Activated naive CD4-positive, alpha-beta T cell treated with anti-CD3 and anti-CD28 coated beads, Interleukin-2, amount 50 U/mL, for 24 hours (primary cell): ENCODE results near the gene DUSP28.

Experiments
- H3K27ac Mint-ChIP-seq: one replicate; pipeline ENCODE4 v1.8.0; 2021; ENCODE audit warnings: mild to moderate bottlenecking, mixed read lengths
- H3K27me3 Mint-ChIP-seq: one replicate; pipeline ENCODE4 v1.8.0; 2021; ENCODE audit warnings: mixed read lengths
- H3K36me3 Mint-ChIP-seq: one replicate; pipeline ENCODE4 v1.8.0; 2021; ENCODE audit warnings: mixed read lengths
- H3K4me1 Mint-ChIP-seq: one replicate; pipeline ENCODE4 v1.8.0; 2021; ENCODE audit warnings: mixed read lengths
- H3K4me3 Mint-ChIP-seq: one replicate; pipeline ENCODE4 v1.8.0; 2021; ENCODE audit warnings: mild to moderate bottlenecking, mixed read lengths
- H3K9me3 Mint-ChIP-seq: one replicate; pipeline ENCODE4 v1.8.0; 2021; ENCODE audit warnings: mixed read lengths

Gene DUSP28

DNA sequence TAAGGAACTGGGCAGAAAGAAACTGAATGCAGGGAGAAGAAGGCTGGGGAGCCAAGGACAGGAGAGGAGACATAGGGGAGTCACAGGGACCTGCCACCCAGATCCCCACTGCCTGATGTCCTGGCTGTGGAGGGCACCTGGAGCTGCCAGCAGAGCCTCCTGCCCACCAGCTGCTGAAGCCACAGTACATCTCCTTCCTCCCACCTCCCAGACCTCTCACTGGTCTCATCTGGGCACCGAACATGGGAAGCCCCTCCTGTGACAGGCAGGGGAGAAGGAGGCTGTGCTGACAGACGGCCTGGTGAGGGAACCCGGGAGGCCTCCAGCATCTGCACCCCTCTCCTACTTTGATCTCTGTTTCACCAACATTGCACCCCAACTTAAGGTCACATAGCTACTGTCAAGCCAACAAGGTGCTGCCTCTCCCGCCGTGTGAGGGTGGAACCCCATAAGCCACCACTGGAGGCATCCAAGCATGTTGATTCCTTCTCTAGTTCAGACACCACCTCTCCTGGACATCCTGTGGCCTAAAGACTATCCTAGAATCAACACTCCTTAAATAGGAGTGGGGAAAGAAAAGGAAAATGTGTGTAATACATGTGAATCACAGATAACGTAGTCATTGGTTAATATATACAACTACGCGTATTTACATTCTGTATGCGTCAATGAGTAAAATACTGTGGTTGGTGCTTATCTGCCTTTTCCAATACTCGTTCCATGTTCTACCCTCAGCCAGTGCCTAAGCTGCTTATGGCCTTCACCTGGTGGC, 4.6 kb downstream of the DUSP28 start:
- Mint-ChIP-seq H3K27me3 (no peaks in the 10 kb centered on the region), H3K4me1 (peaks cover 63% of the 10 kb centered on the region), H3K4me3 (peak overlapping the region; percentile 91), H3K9me3 (no peaks in the 10 kb centered on the region), H3K36me3 (peaks cover 5% of the 10 kb centered on the region), H3K27ac (peak overlapping the region; percentile 97)

DNA sequence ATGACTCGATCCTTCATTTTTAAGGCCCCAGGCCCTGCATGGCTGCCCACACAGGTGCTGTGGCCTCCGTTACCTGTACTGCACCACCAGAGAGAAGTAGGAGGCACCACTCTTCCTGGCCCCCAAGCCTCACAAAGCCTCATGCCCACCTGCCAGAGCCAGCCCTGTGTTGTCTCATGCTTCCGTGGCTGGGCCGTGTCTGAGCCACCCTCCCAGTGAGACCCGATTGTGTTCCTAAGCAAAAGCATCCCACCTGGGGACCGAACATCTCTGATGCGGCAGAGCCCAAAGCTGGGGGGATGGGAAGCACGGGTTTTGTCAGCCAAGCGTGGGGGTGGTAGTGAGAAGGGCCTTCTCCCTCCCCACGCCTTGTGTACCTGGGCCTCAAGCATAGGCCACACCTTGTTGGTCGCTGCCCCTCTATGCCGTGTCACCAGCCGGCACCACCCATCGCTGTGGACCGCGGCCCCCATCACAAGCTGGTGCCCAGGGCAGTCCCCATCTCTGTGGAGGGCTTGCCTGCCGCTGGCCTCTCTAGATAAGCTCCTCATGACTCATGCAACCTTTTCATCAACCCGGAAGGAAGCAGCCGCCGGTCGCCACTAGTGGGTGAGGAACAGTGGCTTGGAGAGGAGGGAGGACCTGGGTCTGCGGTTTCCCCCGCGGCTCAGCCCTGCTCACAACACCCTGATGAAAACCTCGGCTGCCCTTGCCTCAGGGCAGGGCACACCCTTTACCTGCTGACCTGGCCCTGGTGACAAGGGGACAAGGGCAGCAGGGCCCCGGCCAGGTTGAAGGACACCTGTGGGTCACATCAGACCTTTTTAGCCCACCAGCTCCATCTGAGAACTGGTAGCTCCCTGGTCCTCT, 5.4 kb downstream of the DUSP28 start:
- Mint-ChIP-seq H3K27ac (peak overlapping the region; percentile 97), H3K4me3 (peak overlapping the region; percentile 91), H3K36me3 (peaks cover 5% of the 10 kb centered on the region), H3K4me1 (peaks cover 70% of the 10 kb centered on the region), H3K27me3 (no peaks in the 10 kb centered on the region), H3K9me3 (no peaks in the 10 kb centered on the region)

DNA sequence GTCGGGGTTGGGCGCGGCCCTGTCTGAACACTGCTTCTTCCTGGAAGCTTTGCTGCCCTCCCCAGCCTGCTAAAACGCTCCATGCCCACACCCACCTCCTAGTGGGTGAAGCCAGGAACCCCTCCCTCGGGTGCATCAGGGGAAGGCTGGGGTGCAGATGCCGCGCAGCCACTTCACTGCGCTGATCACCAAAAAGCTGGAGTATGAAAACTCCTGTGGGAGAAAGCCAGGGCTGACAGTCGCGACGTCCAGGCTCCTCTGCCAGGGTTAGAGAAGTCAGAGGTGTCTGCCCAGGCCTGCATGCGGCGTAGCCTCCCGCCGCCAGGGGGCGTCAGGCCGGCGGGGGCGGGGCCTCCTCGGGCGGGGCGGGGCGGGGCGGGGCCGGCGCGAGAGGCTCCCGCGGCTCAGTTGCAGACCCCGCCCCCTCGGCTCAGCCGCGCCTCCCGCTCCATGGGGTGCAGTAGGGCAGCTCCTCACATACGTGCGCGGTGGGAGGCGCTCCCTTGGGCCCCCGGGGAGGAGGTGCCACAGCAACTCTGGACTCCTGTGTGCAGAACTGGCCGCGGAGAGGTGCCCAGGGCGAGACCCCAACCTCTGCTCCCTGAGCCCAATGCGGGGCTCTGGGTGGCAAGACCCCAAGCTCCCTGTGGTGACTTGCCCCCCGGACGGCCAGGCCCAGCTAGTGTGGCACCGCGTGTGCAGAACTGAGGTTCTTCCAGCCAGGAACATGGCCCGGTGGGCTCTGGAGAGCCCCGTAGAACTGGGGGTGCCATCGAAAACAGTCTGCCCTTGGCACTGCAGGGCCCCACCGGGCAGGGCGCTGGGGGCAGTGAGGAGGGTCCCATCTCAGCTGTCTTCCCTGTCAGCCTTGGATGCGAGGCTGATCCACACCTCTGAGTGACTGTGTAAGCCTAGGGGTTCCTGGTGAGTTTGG, 6.3 kb downstream of the DUSP28 start:
- Mint-ChIP-seq H3K4me3 (peak overlapping the region; percentile 93), H3K9me3 (no peaks in the 10 kb centered on the region), H3K27ac (peak overlapping the region; percentile 97), H3K36me3 (peaks cover 5% of the 10 kb centered on the region), H3K4me1 (peaks cover 76% of the 10 kb centered on the region), H3K27me3 (no peaks in the 10 kb centered on the region)

DNA sequence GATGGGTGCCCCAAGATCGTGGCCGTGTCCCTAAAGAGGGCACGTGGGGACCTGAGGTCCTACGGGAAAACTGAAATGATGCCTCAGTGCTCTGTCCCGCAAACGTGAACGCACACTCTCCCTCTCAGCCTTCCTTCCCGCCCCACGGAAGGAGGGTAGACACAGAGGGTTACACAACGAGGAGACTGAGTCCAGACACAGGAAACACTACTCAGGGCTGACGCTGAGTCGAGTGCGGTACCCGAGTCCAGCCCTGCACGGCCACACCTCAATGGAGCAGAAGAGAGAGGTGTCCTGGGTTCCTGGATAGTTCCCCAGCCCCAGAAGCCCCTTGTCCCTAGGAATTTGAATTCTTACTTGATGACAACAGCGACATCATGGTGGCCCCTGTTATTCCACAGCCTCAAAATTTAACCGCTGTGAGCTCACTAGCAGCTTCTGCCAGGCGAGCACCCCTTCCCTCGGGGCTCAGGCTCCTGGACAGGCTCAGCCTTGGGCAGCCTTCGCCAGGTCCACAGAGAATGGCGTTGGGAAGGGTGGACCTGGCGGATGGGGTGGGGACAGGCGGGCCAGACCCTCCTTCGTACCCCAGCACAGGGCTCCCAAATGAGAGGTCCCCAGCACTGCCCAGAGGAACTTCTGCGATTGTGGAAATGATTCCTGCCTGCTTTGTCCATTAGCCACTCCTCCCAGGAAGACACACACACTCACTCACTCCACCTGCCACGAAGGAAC, 7.1 kb downstream of the DUSP28 start:
- H3K4me3 Mint-ChIP-seq, result peak overlapping the region; percentile 93
- H3K9me3 Mint-ChIP-seq, result no peaks in the 10 kb centered on the region
- peaks cover 5% of the 10 kb centered on the region for H3K36me3 Mint-ChIP-seq
- H3K27me3 Mint-ChIP-seq, result no peaks in the 10 kb centered on the region
- peak overlapping the region; percentile 93 for H3K27ac Mint-ChIP-seq
- H3K4me1 Mint-ChIP-seq, result peaks cover 67% of the 10 kb centered on the region

DNA sequence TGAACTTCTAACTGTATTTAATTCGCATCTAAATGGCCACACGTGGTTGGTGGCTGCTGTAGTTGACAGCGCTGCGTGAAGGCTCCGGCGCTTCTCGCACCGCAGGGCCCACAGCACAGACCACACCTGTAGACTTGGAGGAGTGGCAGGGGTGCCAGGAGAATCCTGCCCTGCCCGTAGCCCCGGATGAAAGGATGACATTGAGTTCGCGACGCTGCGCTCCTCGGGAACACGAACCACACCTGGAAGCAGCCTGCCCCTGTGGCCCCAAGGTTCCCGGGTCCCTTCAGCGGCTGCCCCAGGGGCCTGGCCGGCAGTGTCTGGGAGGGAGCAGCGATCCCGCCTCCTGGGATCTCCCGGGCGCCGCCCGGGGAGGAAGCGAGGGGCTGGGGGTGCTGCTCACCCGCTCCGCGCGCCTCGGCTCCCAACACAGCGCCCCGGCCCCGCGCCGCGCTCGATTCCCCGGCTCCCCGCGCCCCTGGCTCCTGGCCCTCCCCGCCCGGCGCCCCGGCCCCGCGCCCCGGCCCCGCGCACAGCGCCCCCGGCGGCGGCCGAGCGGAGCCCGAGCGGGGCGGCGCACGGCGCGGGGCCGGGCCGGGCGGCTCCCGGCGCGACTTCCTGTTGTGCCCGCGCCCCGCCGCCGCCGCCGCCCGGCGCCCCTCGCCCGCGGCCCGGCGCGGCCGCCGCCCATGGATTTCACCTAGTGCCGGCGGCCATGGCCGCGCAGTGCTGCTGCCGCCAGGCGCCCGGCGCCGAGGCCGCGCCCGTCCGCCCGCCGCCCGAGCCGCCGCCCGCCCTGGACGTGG, 7.9 kb downstream of the DUSP28 start, which contains the start of gene RNPEPL1:
TSS of gene RNPEPL1 (plus strand) at position 613 of the 806 bp plus-strand sequence. CDS start at position 716, 103 bp downstream.
- H3K4me3 Mint-ChIP-seq, result peak within 1 kb of the TSS; percentile 93
- no peaks in the 10 kb centered on the region for H3K9me3 Mint-ChIP-seq
- peaks cover 61% of the 10 kb centered on the region for H3K4me1 Mint-ChIP-seq
- peak within 1 kb of the TSS; percentile 93 for H3K27ac Mint-ChIP-seq
- H3K36me3 Mint-ChIP-seq, result peaks cover 5% of the 10 kb centered on the region
- H3K27me3 Mint-ChIP-seq, result no peaks in the 10 kb centered on the region

DNA sequence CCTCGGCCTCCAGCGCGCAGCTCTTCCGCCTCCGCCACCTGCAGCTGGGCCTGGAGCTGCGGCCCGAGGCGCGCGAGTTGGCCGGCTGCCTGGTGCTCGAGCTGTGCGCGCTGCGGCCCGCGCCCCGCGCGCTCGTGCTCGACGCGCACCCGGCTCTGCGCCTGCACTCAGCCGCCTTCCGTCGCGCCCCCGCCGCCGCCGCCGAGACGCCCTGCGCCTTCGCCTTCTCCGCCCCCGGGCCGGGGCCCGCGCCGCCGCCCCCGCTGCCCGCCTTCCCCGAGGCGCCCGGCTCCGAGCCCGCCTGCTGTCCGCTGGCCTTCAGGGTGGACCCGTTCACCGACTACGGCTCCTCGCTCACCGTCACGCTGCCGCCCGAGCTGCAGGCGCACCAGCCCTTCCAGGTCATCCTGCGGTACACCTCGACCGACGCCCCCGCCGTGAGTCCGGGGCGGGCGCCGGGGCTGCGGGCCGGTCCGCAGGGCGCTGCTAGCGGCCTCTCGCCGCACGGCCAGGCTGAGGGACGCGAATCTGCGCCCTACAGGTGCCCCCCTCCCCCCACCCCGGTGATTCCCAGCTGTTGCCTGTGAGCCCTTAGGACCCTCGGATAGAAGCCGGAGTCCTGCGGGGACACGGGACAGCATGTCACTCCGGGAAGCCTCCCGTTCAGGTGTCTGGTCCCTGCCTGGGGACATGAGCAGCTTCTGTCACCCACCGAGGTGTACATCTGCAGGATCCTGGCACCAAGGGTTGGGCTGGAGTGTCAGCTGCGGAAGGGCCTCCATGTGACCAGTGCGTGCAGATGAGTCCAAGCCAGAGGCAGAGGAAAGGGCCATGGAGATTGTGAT, 8.7 kb downstream of the DUSP28 start:
- Mint-ChIP-seq H3K27ac (peak overlapping the region; percentile 68), H3K9me3 (no peaks in the 10 kb centered on the region), H3K27me3 (no peaks in the 10 kb centered on the region), H3K4me3 (peak overlapping the region; percentile 87), H3K36me3 (peaks cover 2% of the 10 kb centered on the region), H3K4me1 (peaks cover 53% of the 10 kb centered on the region)

DNA sequence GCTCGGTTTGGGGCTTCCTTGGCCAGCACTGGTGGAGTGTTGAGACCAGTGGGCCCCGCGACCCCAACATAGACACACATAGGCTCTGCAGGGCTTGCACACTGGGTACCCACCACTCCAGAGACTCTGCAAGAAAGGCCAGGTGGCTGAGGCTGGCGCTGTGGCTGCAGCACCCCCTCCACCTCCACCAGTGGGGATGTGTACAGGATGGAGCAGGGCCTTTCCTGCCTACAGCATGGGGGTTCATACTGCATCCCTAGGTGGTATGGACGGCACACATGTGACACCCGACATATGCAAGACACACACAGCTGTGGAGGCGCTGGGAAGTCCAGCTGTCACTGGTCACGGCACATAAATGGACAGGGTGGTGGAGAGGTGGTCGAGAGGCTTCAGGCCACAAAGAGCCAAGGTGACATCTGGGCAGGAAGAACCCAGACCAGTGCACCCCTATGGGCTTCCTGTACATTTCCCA, 9.4 kb downstream of the DUSP28 start:
- H3K27ac Mint-ChIP-seq, result peak overlapping the region; percentile 68
- peak overlapping the region; percentile 87 for H3K4me3 Mint-ChIP-seq
- no peaks in the 10 kb centered on the region for H3K9me3 Mint-ChIP-seq
- H3K36me3 Mint-ChIP-seq, result no peaks in the 10 kb centered on the region
- no peaks in the 10 kb centered on the region for H3K27me3 Mint-ChIP-seq
- H3K4me1 Mint-ChIP-seq, result peaks cover 47% of the 10 kb centered on the region

DNA sequence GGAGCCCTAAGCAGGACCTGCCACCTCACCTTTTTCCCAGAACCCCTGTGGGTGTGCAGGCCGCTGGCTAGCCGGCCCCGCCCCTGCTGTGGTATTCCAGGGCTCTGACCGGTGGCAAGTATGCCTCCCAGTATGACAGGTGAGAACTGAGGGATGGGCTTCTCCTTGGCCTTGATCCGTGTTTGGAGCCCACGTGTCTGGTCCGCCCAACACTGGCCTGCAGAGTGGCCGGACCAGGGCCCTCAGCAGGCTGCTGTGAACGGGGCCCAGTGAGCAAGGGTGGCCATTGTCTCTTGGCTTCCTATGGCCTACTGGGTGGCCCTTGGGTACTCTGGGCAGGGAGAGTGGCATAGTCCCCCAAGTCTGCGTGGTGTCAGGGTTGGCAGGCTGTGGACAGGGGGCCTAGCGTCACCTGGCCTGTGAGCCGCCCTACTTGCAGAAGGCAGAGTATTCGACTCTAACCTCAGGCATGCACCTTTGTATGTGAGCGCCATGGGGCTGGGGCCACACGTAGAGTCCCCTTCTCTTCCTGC, 9.9 kb downstream of the DUSP28 start:
- no peak overlapping the region for H3K27ac Mint-ChIP-seq
- H3K4me1 Mint-ChIP-seq, result peaks cover 42% of the 10 kb centered on the region
- H3K27me3 Mint-ChIP-seq, result no peaks in the 10 kb centered on the region
- no peaks in the 10 kb centered on the region for H3K36me3 Mint-ChIP-seq
- peak overlapping the region; percentile 87 for H3K4me3 Mint-ChIP-seq
- no peaks in the 10 kb centered on the region for H3K9me3 Mint-ChIP-seq

DNA sequence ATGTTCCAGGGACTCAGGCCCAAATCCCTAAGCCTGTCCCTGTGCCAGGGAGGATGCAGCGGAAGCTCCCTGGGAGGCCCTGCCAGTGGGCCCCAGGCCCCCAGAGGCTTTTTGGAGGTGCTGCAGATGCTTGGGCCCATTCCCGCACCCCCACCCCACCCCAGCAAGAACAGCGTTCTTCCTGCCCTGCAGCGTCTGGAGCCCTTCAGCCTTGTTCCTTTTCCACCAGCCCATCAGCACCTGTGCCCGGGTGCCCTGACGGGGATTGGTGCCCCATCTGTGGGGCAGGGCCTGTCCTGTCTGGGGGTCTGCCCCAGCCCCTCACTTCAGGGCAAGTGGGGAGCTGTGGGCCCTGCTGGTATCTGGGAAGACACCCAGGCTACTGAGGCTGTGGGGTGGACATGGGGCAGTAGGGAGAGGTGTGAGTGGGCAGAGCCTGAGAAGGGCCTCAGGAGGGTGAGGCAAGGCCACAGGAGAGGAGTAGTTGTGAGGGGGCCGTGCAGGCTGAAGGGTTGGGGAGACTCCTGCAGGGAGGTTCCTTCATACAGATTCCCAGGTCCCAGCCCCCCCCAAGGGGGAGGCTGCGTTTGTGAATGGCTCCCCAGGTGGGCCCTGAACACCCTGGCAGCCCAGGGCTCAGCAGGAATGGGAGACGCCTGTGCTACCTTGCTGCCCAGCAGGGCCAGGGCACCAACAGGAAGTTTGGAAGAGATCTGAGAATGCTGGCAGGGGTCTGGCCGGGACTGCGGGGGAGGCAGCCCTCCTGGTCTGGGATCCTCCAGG, 10.6 kb downstream of the DUSP28 start:
- Mint-ChIP-seq H3K9me3 (no peaks in the 10 kb centered on the region), H3K27me3 (no peaks in the 10 kb centered on the region), H3K36me3 (no peaks in the 10 kb centered on the region), H3K4me1 (peaks cover 35% of the 10 kb centered on the region), H3K27ac (peak overlapping the region; percentile 79), H3K4me3 (peak overlapping the region; percentile 87)

DNA sequence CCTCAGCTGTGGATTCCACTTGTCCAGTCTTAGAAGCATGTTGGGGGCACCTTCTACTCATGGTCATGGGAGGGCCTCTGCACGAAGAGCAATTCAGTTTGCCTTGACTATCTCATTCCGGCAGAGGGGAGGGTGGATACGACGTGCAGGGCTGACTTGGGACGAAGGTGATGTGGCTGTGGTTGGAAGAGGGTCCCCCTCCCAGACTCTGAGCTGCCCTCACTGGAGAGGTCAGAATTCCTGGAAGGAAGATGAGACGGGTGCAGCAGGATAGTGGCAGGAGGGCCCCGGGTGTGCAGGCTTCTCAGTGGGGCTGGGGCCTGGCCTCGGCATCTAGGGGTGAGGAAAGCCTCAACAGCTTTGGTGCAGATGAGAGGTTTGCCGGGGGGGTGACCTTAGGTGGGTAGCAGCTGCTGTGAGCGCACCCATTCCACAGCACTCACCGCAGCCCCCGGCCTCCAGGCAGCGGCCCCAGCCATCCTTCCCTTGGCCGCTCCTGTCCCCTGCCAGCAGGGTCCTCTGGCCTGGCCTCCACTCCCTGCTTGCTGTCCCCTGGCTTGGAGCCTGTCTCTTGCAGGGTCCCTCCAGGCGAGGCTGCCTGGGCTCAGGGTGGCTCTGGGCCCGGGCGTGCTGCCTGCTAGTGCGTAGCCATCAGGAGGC, 11.3 kb downstream of the DUSP28 start:
- H3K27me3 Mint-ChIP-seq, result no peaks in the 10 kb centered on the region
- no peak overlapping the region for H3K4me3 Mint-ChIP-seq
- peaks cover 34% of the 10 kb centered on the region for H3K4me1 Mint-ChIP-seq
- no peak overlapping the region for H3K27ac Mint-ChIP-seq
- no peaks in the 10 kb centered on the region for H3K9me3 Mint-ChIP-seq
- H3K36me3 Mint-ChIP-seq, result no peaks in the 10 kb centered on the region

DNA sequence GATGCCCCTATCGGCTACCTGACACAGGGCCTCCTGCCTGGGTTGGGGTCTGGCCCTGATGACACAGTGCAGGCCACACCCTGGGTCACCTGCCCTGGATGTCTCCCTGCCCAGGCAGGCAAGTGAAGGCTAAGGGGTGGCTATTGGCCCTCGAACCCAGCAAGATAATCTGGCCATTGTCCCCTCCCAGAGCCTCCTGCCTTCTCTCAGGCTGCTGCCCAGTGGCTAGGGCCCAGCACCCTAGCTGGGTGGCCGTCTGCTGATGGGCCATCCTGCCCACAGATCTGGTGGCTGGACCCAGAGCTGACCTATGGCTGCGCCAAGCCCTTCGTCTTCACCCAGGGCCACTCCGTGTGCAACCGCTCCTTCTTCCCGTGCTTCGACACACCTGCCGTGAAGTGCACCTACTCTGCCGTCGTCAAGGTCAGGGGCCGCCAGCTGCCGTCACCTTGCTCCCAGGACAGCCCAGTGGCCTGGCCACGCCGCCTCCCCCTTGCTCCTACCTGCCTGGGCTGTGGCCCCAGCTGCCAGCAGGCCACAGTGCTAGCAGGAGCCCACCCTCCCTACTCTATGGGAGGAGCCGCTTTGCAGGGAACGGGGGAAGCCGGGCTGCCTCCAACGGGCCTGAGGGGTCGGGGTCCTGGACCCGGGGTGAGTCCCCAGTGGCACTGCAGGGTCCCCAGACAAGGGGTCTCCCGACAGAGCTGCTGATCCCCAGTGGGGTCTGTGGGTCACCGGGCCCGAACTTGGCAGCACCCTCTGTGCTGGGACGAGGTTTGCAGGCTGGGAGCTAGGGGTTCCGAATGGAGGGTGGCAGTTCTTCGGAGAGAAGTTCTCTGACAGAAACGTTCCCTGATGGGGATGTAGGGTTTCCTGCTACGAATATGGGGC, 12.2 kb downstream of the DUSP28 start:
- no peak overlapping the region for H3K4me3 Mint-ChIP-seq
- no peak overlapping the region for H3K27ac Mint-ChIP-seq
- no peaks in the 10 kb centered on the region for H3K9me3 Mint-ChIP-seq
- no peaks in the 10 kb centered on the region for H3K27me3 Mint-ChIP-seq
- peaks cover 29% of the 10 kb centered on the region for H3K4me1 Mint-ChIP-seq
- no peaks in the 10 kb centered on the region for H3K36me3 Mint-ChIP-seq
